HFF-Myc (cell line): Measurements from ENCODE around the gene UHMK1.
A peak's percentile ranks its signal among the peaks of the same experiment; 100 is the strongest.
"Not testable (repeated sequence)": the region's sequence is repeated elsewhere in the genome, so short reads cannot be mapped to it uniquely, and the experiment has no call there.

Source experiments
- DNase-seq: peaks from one replicate; pipeline ENCODE4 v3.0.0-alpha.2; 2011; ENCODE audit warnings: low read depth; ENCODE audit errors: extremely low read depth
- H3K4me3 ChIP-seq: replicated peaks from 2 replicates; pipeline ENCODE4 v1.5.1; 2011; ENCODE audit warnings: low read depth, mild to moderate bottlenecking, control low read depth, low read length
- TF ChIP-seq, protein P1 (sequence below): IDR thresholded peaks from 2 replicates; pipeline ENCODE4 v1.5.1; 2012; ENCODE audit warnings: mild to moderate bottlenecking, low read depth, low read length, control low read depth; ENCODE audit errors: missing control alignments

Gene UHMK1

DNA sequence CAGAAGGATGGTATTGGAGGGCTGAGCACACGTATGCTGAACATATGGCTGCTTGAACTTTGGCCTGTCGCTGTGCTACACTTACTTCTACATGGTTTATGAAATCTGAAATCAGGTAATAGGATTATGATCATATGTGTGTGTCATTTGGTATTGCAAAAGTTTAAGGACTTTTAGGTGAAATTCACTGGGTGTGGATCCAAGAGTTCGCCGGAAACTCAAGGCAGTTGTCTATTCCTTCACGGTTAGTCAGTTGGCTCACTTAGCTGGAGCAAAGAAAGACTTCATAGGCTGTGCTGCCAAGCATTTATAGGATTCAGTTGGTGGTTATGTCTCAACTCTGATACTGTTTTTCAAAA, 64.8 kb downstream of the UHMK1 start:
- TF ChIP-seq, protein P1, sequence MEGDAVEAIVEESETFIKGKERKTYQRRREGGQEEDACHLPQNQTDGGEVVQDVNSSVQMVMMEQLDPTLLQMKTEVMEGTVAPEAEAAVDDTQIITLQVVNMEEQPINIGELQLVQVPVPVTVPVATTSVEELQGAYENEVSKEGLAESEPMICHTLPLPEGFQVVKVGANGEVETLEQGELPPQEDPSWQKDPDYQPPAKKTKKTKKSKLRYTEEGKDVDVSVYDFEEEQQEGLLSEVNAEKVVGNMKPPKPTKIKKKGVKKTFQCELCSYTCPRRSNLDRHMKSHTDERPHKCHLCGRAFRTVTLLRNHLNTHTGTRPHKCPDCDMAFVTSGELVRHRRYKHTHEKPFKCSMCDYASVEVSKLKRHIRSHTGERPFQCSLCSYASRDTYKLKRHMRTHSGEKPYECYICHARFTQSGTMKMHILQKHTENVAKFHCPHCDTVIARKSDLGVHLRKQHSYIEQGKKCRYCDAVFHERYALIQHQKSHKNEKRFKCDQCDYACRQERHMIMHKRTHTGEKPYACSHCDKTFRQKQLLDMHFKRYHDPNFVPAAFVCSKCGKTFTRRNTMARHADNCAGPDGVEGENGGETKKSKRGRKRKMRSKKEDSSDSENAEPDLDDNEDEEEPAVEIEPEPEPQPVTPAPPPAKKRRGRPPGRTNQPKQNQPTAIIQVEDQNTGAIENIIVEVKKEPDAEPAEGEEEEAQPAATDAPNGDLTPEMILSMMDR: no peak
- no peak for DNase-seq
- H3K4me3 ChIP-seq: peak overlapping the region; percentile 91

DNA sequence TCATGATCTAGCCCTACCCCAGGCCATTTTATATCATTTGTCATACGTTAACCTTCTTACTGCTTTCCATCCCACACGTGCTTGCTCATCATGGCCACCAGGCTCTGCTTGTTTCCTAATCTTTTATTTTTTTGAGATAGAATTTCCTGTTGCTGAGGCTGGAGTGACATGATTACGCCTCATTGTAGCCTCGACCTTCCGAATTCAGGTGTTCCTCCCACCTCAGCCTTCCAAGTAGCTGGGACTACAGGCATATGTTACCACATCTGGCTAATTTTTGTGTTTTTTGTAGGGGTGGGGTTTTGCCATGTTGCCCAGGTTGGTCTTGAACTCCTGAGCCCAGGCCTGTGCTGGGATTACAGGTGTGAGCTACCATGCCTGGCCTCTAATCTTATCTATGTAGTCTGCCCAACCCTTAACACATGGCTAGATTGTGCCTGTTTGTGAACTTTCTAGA, 67.2 kb downstream of the UHMK1 start:
- no peak for DNase-seq
- TF ChIP-seq, protein P1: no peak

GRCh38 chr1:162565460-162565859, 67.8 kb downstream of the UHMK1 start:
- TF ChIP-seq, protein P1: no peak
- H3K4me3 ChIP-seq: no peak overlapping the region
- DNase-seq: no peak

More for the DNA sequence above, 67.2 kb downstream of the UHMK1 start:
- no peak overlapping the region for H3K4me3 ChIP-seq

- no peak overlapping the region for H3K4me3 ChIP-seq
These were observed 69.3 kb downstream of the UHMK1 start for GRCh38 chr1:162566870-162567269.

DNA sequence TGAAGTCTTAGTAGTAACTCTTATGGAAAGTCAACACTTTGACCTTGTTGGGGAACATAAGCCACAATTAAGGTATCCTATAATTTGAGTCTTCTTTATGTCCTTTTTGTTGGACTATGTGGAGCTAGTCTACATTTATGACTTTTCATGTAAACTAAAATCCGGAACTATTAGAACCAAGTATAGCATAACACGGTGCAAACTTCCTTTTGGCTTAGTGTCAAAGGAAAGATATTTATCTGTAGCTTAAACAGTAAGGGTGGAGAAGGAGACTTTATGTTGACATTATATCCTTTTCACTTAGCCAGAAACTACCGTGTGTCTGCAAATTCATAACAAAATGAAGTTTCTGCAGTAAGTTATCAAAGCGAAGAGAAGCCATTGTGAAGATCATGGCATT, 71.2 kb downstream of the UHMK1 start:
- no peak for DNase-seq
- H3K4me3 ChIP-seq: no peak overlapping the region
- TF ChIP-seq, protein P1: no peak

More at GRCh38 chr1:162566870-162567269, 69.3 kb downstream of the UHMK1 start:
- DNase-seq: no peak
- TF ChIP-seq, protein P1: no peak

DNA sequence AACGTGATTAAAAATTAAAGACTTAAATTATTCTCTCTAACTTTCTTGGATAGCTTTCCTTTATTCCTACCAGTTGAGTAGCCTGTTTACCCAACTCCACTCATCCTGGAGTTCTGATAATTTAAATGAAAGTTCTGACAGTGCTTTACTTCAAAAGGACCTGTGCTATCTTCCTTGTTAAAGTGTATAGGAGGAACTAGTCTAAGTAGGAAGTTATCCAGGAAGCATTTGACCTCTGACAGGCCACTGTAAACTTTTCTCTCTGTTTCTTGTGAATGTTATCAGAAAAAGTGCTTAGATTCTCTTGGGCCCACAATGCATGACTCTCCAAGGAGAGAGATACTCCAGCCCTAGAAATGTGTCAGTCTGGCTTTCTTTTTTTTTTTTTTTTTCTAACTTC, 73.1 kb downstream of the UHMK1 start:
- TF ChIP-seq, protein P1: no peak
- DNase-seq: no peak
- no peak overlapping the region for H3K4me3 ChIP-seq

DNA sequence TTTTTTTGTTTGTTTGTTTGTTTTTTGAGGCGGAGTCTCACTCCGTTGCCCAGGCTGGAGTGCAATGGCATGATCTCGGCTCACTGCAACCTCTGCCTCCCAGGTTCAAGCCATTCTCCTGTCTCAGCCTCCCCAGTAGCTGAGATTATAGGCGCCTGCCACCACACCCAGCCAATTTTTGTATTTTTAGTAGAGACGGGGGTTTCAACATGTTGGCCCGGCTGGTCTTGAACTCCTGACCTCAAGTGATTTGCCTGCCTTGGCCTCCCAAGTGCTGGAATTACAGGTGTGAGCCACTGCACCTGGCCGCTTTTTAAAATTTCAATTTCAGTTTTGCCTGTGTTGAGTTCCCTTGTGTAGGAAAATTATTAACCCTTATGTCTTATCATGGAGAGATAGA, 73.5 kb downstream of the UHMK1 start:
- not testable (repeated sequence) for H3K4me3 ChIP-seq, DNase-seq
